K562 (cell line): ENCODE measurements around the gene TMEM11. TPM values are rescaled to one million over a fixed set of nuclear protein-coding genes. Genes with fewer than 3 reads are reported as not detected.

Experiments
- ATAC-seq: fragments of 200-7000 bp; cut with Tn5 transposase; 3 replicates; pipeline ENCODE4 v1.9.1; 2020; ENCODE audit warnings: moderate library complexity
- BruUV-seq: library from RNA; stranded (reverse); fragments of 400-500 nt; replicated peaks from 2 replicates; lab custom pipeline; 2021; lab: Mats Ljungman, UMichigan
- CTCF ChIA-PET: fragments of 300-600 bp; formaldehyde crosslinking; extraction: SDS; loops from one replicate; lab custom pipeline; 2021; ENCODE audit warnings: low intra/inter-chr PET ratio; lab: Yijun Ruan, JAX
- POLR2A ChIA-PET: fragments of 300-600, 350-650 bp; sonication (Branson Sonifier 250); formaldehyde crosslinking; extraction: SDS; loops from one replicate; lab custom pipeline; 2021; ENCODE audit warnings: antibody characterized with exemption, inconsistent platforms; lab: Yijun Ruan, JAX
- DNase-seq, 4 experiments: peaks; one replicate each; pipeline versions ENCODE4 v3.0.0 to v3.0.0-alpha.2; 2011 to 2018; ENCODE audit warnings: low spot score in 3 of 4, mixed read lengths in 3 of 4; ENCODE audit errors: extremely low read depth in 1 of 4
- FAIRE-seq: peaks from 2 replicates; lab custom pipeline; 2011; peaks lifted over from hg19 to GRCh38; lab: Jason Lieb, UNC
- H2AFZ ChIP-seq: 2 replicates; pipeline ENCODE4 v1.6.0; 2011; ENCODE audit warnings: low read depth, low read length, control low read depth, inconsistent platforms
- H3K27ac ChIP-seq: fragments of 200-600 bp; 3 replicates; pipeline ENCODE4 v1.8.0; 2011; ENCODE audit warnings: low read depth, mild to moderate bottlenecking, control low read depth, inconsistent platforms, low read length, moderate library complexity, mixed read lengths; ENCODE audit errors: extremely low read depth
- H3K27me3 ChIP-seq, 2 experiments: fragments of 300-600 bp in 1 of 2; 2 replicates in 1 of 2; 3 replicates in 1 of 2; pipeline versions ENCODE4 v1.6.0 to v1.8.0; 2011; ENCODE audit warnings: inconsistent platforms in 2 of 2, low read length in 2 of 2, mild to moderate bottlenecking in 1 of 2, mixed read lengths in 1 of 2, moderate library complexity in 1 of 2; ENCODE audit not compliant: control insufficient read depth in 2 of 2, insufficient read depth in 2 of 2
- H3K36me3 ChIP-seq: fragments of 300-600 bp; 3 replicates; pipeline ENCODE4 v1.8.0; 2011; ENCODE audit warnings: mild to moderate bottlenecking, low read length, inconsistent platforms; ENCODE audit not compliant: control insufficient read depth, insufficient read depth
- H3K4me1 ChIP-seq, 2 experiments: fragments of 200-600 bp in 1 of 2; replicated peaks in 1 of 2; 2 replicates in 1 of 2; 3 replicates in 1 of 2; pipeline versions ENCODE4 v1.5.1 to v1.8.0; 2011; ENCODE audit warnings: inconsistent platforms in 2 of 2, low read length in 2 of 2, mild to moderate bottlenecking in 1 of 2, mixed read lengths in 1 of 2, moderate library complexity in 1 of 2; ENCODE audit not compliant: control insufficient read depth in 2 of 2, insufficient read depth in 2 of 2
- H3K4me2 ChIP-seq: 2 replicates; pipeline ENCODE4 v1.6.1; 2011; ENCODE audit warnings: low read length, control low read depth, inconsistent platforms, mixed read lengths; ENCODE audit not compliant: insufficient read depth
- H3K4me3 ChIP-seq: fragments of 200-600 bp; sonication (generic), shearing (Covaris generic); 2 replicates; pipeline ENCODE4 v1.5.1; 2016; ENCODE audit warnings: control low read depth, inconsistent platforms
- H3K79me2 ChIP-seq: fragments of 200-600 bp; 3 replicates; pipeline ENCODE4 v1.8.0; 2011; ENCODE audit warnings: low read length, inconsistent platforms; ENCODE audit not compliant: control insufficient read depth, insufficient read depth
- H3K9ac ChIP-seq, 2 experiments: 2 replicates each; pipeline versions ENCODE4 v1.6.0 to v1.6.1; 2011; ENCODE audit warnings: low read depth in 2 of 2, low read length in 2 of 2, control low read depth in 1 of 2, inconsistent platforms in 1 of 2, mild to moderate bottlenecking in 1 of 2, mixed read lengths in 1 of 2; ENCODE audit not compliant: insufficient read depth in 1 of 2
- H3K9me1 ChIP-seq: one replicate; pipeline ENCODE4 v1.6.0; 2011; ENCODE audit warnings: inconsistent platforms, mild to moderate bottlenecking, low read length, moderate library complexity; ENCODE audit not compliant: control insufficient read depth, insufficient read depth
- H3K9me3 ChIP-seq: replicated peaks from 2 replicates; pipeline ENCODE4 v1.5.1; 2011; ENCODE audit warnings: low read depth, low read length, inconsistent platforms; ENCODE audit not compliant: control insufficient read depth, insufficient read depth
- H4K20me1 ChIP-seq: replicated peaks from 2 replicates; pipeline ENCODE4 v1.6.1; 2011; ENCODE audit warnings: low read length, inconsistent platforms, mixed read lengths; ENCODE audit not compliant: control insufficient read depth, insufficient read depth
- BHLHE40 ChIP-seq: IDR thresholded peaks from 2 replicates; pipeline ENCODE4 v1.6.1; 2011; ENCODE audit warnings: low read length, improper control_type of control experiment
- GABPA ChIP-seq: fragments of 200-800 bp; sonication (Bioruptor generic); conservative IDR thresholded peaks from 2 replicates; pipeline ENCODE4 v1.6.1; 2016; ENCODE audit warnings: low read depth, missing genetic modification characterization, missing compliant biosample characterization
- MEF2A ChIP-seq: IDR thresholded peaks from 2 replicates; pipeline ENCODE4 v1.6.1; 2011; ENCODE audit warnings: low read depth, mild to moderate bottlenecking, low read length, moderate library complexity; ENCODE audit not compliant: control insufficient read depth
- NFE2L1 ChIP-seq: fragments of 450-650 bp; IDR thresholded peaks from 2 replicates; pipeline ENCODE4 v1.6.1; 2016; ENCODE audit warnings: missing genetic modification characterization, low read depth, mild to moderate bottlenecking, missing compliant biosample characterization, moderate library complexity, borderline replicate concordance
- RBBP5 ChIP-seq: fragments of 200-600 bp; sonication (generic); IDR thresholded peaks from 2 replicates; pipeline ENCODE4 v1.6.1; 2012; ENCODE audit warnings: borderline replicate concordance, mild to moderate bottlenecking, low read length, control low read depth, inconsistent platforms; ENCODE audit not compliant: insufficient read depth, poor library complexity, severe bottlenecking
- SIRT6 ChIP-seq: IDR thresholded peaks from one replicate; pipeline ENCODE4 v1.6.1; 2012; ENCODE audit warnings: low read depth, mild to moderate bottlenecking, control low read depth, inconsistent platforms, low read length, moderate library complexity
- ZBTB49 ChIP-seq: sonication (generic); formaldehyde crosslinking; IDR thresholded peaks from 2 replicates; pipeline ENCODE4 v1.8.0; 2022; ENCODE audit warnings: missing genetic modification reagents, mild to moderate bottlenecking, borderline replicate concordance
- ZNF668 ChIP-seq: fragments of 250-450 bp; sonication (Bioruptor Pico); IDR thresholded peaks from 2 replicates; pipeline ENCODE4 v1.8.0; 2022; ENCODE audit warnings: mild to moderate bottlenecking, inconsistent platforms
- WGBS: fragments of 100-300 bp; shearing (Covaris generic); methylation state at CpG from one replicate; pipeline ENCODE4 v1.1.6; 2016; ENCODE audit warnings: low coverage, mixed read lengths; ENCODE audit not compliant: insufficient coverage; ENCODE audit errors: missing lambda C conversion rate; 5-methylcytosine and 5-hydroxymethylcytosine counted together
- in situ Hi-C: fragments of 300-500 bp; cut with MboI; formaldehyde crosslinking; loops from 4 replicates; pipeline ENCODE4 v1.15.0; 2018; ENCODE audit warnings: inconsistent platforms, mixed read lengths
- intact Hi-C: fragments of 100-400 bp; cut with micrococcal nuclease; formaldehyde crosslinking; loops from 2 replicates; pipeline ENCODE4 v1.14.2; 2022
- polyA plus RNA-seq, 8 experiments: library from polyadenylated mRNA; depleted of rRNA in 4 of 8; stranded (reverse) in 5 of 8; unstranded in 3 of 8; fragments of >200 nt; fragmentation: Nextera tagmentation in 2 of 8; fragmentation: Illumina TruSeq in 1 of 8; extraction: Ambion mirVana in 2 of 8; extraction: Trizol in 1 of 8; gene quantifications; 2 replicates each; pipeline versions ENCODE4 v1.2.1 to v1.2.3, GENCODE V29; 2011 to 2014; ENCODE audit warnings: inconsistent platforms in 1 of 8, missing spikeins in 1 of 8
- total RNA-seq, 7 experiments: library from RNA; depleted of rRNA in 6 of 7; stranded (reverse); fragments of >200 nt in 6 of 7; fragmentation: Illumina TruSeq in 2 of 7; extraction: Trizol in 2 of 7; gene quantifications; 2 replicates each; pipeline versions ENCODE4 v1.2.1 to v1.2.3, GENCODE V29; 2011 to 2021; ENCODE audit warnings: low replicate concordance in 1 of 7

Gene TMEM11
- total and polyA plus RNA-seq, 9 of the 15 experiments (the other 6 are each of a cell fraction or from before 2014, with no cell fraction given): 12.0 to 40.7 (median 30.0) TPM

- ChIA-PET CTCF (no interaction called here), POLR2A (interaction anchor here (0.6 kb wide), 1 partner anchor 190 kb away, joined by 3 read pairs; no protein-coding TSS in a partner anchor)
- WGBS: 77% methylated on average over 2 of the region's 2 CpGs
These were observed 40.4 kb downstream of the TMEM11 start for GRCh38 chr17:21173543-21173942.

More at GRCh38 chr17:21173543-21173942, 40.4 kb downstream of the TMEM11 start:
- intact Hi-C loops: no loop called here
- H3K9me3 ChIP-seq: no peaks in the 10 kb centered on the region
- FAIRE-seq (no peak), DNase-seq (no peak), ATAC-seq (no peak)
- H3K4me3 ChIP-seq: no peak overlapping the region
- BruUV-seq: no TSS peak
- peaks cover 0 to 9% of the 10 kb centered on the region in 2 experiments; a peak in 2 of 5 replicates for H3K4me1 ChIP-seq
- no peaks in the 10 kb centered on the region for H3K79me2 ChIP-seq
- no peak overlapping the region for H3K4me2 ChIP-seq
- no peak overlapping the region for H3K9ac ChIP-seq
- H2AFZ ChIP-seq: no peak overlapping the region
- no peak for TF ChIP-seq RBBP5
- no peak for TF ChIP-seq SIRT6
- no peak for TF ChIP-seq MEF2A
- TF ChIP-seq ZBTB49: no peak
- TF ChIP-seq GABPA (tag): no peak
- no peak for TF ChIP-seq ZNF668
- no peak for TF ChIP-seq NFE2L1 (tag)
- TF ChIP-seq BHLHE40: no peak
- H3K9me1 ChIP-seq: no peaks in the 10 kb centered on the region
- peaks cover 17% of the 10 kb centered on the region; the same call in 2 of the 3 replicates for H3K36me3 ChIP-seq
- H3K27me3 ChIP-seq: no peaks in the 10 kb centered on the region
- no peak overlapping the region for H3K27ac ChIP-seq
- H4K20me1 ChIP-seq: no peaks in the 10 kb centered on the region
- in situ Hi-C loops: no loop called here
